PC-3 (cell line): Measurements from ENCODE around the gene BDKRB2. TPM values are rescaled to one million over a fixed set of nuclear protein-coding genes. Genes with fewer than 3 reads are reported as not detected.

Experiments
- ATAC-seq: fragments of 200-7000 bp; cut with Tn5 transposase; 2 replicates; pipeline ENCODE4 v1.9.1; 2020; ENCODE audit warnings: mild to moderate bottlenecking, moderate library complexity
- BruUV-seq: library from RNA; stranded (reverse); fragments of 400-500 nt; replicated peaks from 2 replicates; lab custom pipeline; 2021; lab: Mats Ljungman, UMichigan
- CTCF ChIA-PET: fragments of 300-600 bp; sonication (Branson Sonifier 250); formaldehyde crosslinking; loops from one replicate; lab custom pipeline; 2022; ENCODE audit warnings: antibody characterized with exemption; lab: Charles Lee
- POLR2A ChIA-PET: fragments of 300-600 bp; sonication (Branson Sonifier 250); formaldehyde crosslinking; loops from one replicate; lab custom pipeline; 2022; ENCODE audit warnings: antibody characterized with exemption; ENCODE audit not compliant: unreplicated experiment; lab: Charles Lee
- DNase-seq: peaks from one replicate; pipeline ENCODE4 v3.0.0-alpha.2; 2015
- H2AFZ ChIP-seq: fragments of 300-600 bp; sonication (generic); 2 replicates; pipeline ENCODE4 v1.6.0; 2016; ENCODE audit warnings: antibody characterized with exemption, low read length
- H3F3A ChIP-seq: fragments of 300-600 bp; sonication (generic); one replicate; pipeline ENCODE4 v1.6.0; 2017; ENCODE audit warnings: antibody characterized with exemption, low read length, control low read depth, mild to moderate bottlenecking; ENCODE audit not compliant: unreplicated experiment
- H3K27ac ChIP-seq: fragments of 300-600 bp; sonication (generic); 2 replicates; pipeline ENCODE4 v1.5.1; 2016; ENCODE audit warnings: mild to moderate bottlenecking, low read length
- H3K27me3 ChIP-seq: fragments of 300-600 bp; sonication (generic); 2 replicates; pipeline ENCODE4 v1.6.1; 2016; ENCODE audit warnings: low read length, mixed read lengths
- H3K36me3 ChIP-seq: fragments of 300-600 bp; sonication (generic); 2 replicates; pipeline ENCODE4 v1.6.1; 2016; ENCODE audit warnings: low read depth, mixed run types, low read length, mixed read lengths
- H3K4me1 ChIP-seq: fragments of 300-600 bp; sonication (generic); 2 replicates; pipeline ENCODE4 v1.5.1; 2016; ENCODE audit warnings: low read length; ENCODE audit not compliant: insufficient read depth
- H3K4me2 ChIP-seq: fragments of 300-600 bp; sonication (generic); 2 replicates; pipeline ENCODE4 v1.6.0; 2016; ENCODE audit warnings: low read length
- H3K4me3 ChIP-seq: fragments of 300-600 bp; sonication (generic); 2 replicates; pipeline ENCODE4 v1.5.1; 2016; ENCODE audit warnings: mild to moderate bottlenecking, low read length, mixed read lengths
- H3K79me2 ChIP-seq: fragments of 300-600 bp; sonication (generic); 2 replicates; pipeline ENCODE4 v1.6.1; 2017; ENCODE audit warnings: low read length, mixed read lengths
- H3K9ac ChIP-seq: fragments of 300-600 bp; sonication (generic); 2 replicates; pipeline ENCODE4 v1.6.0; 2016; ENCODE audit warnings: mild to moderate bottlenecking, low read length
- H3K9me2 ChIP-seq: fragments of 300-600 bp; sonication (generic); replicated peaks from 2 replicates; pipeline ENCODE4 v1.6.1; 2016; ENCODE audit warnings: mixed run types, low read length, mixed read lengths
- H3K9me3 ChIP-seq: fragments of 300-600 bp; sonication (generic); 2 replicates; pipeline ENCODE4 v1.6.1; 2016; ENCODE audit warnings: low read length, mixed read lengths
- H4K20me1 ChIP-seq: fragments of 300-600 bp; sonication (generic); 2 replicates; pipeline ENCODE4 v1.6.1; 2016; ENCODE audit warnings: low read length, mixed read lengths
- EZH2 ChIP-seq: fragments of 300-600 bp; sonication (generic); IDR thresholded peaks from one replicate; pipeline ENCODE4 v1.6.1; 2017; ENCODE audit warnings: antibody characterized with exemption, mild to moderate bottlenecking, low read length; ENCODE audit not compliant: unreplicated experiment
- EZH2phosphoT487 ChIP-seq: fragments of 300-600 bp; sonication (generic); IDR thresholded peaks from 2 replicates; pipeline ENCODE4 v1.6.1; 2018; ENCODE audit warnings: mild to moderate bottlenecking, antibody characterized with exemption, low read length, borderline replicate concordance
- intact Hi-C: fragments of 100-400 bp; cut with micrococcal nuclease; formaldehyde crosslinking; loops from 2 replicates; pipeline ENCODE4 v1.9.0; 2023
- total RNA-seq: library from RNA; depleted of rRNA; stranded (reverse); fragments of >200 nt; gene quantifications from 2 replicates; pipeline ENCODE4 v1.2.3, GENCODE V29; 2014
- TF ChIP-seq, protein P1 (sequence below): fragments of 300-600 bp; sonication (generic); conservative IDR thresholded peaks from 2 replicates; pipeline ENCODE4 v1.5.1; 2017; ENCODE audit warnings: antibody characterized with exemption, low read depth, mild to moderate bottlenecking, low read length

The BDKRB2 gene
- total RNA-seq, 1 experiment from 2014 or later, result 0.07 TPM

DNA sequence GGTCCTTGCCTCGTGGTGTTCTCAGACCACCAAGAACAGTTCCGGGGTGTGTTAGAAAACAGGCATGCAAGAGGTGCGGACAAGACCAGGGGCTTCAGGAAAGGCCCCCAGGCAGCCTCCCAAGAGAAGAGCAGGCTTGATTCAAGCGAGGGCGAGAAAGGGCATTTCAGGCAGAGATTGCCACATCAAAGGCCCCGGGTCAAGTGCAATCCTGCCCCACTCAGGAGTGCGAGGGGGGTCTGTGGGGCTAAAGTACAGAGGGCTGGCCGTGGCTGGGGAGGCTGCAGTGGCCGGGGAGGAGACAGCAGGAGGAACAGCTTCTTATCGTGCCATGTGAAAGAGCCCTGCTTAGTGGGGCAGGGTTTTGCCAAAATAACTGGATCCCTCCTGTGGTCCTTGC lies 2.7 kb upstream of the BDKRB2 start:
- ChIA-PET POLR2A (no interaction called here), CTCF (no interaction called here)
- Histone ChIP-seq H3K9me3 (no peaks in the 10 kb centered on the region), H3F3A (no peaks in the 10 kb centered on the region), H3K4me1 (peaks cover 9% of the 10 kb centered on the region; the same call in 1 of the 2 replicates), H3K4me2 (no peak overlapping the region), H3K27me3 (no peaks in the 10 kb centered on the region), H3K9ac (no peak overlapping the region), H3K4me3 (no peak overlapping the region), H4K20me1 (no peaks in the 10 kb centered on the region), H3K79me2 (no peaks in the 10 kb centered on the region), H2AFZ (no peak overlapping the region), H3K9me2 (no peaks in the 10 kb centered on the region), H3K27ac (no peak overlapping the region), H3K36me3 (no peaks in the 10 kb centered on the region)
- TF ChIP-seq, protein P1, sequence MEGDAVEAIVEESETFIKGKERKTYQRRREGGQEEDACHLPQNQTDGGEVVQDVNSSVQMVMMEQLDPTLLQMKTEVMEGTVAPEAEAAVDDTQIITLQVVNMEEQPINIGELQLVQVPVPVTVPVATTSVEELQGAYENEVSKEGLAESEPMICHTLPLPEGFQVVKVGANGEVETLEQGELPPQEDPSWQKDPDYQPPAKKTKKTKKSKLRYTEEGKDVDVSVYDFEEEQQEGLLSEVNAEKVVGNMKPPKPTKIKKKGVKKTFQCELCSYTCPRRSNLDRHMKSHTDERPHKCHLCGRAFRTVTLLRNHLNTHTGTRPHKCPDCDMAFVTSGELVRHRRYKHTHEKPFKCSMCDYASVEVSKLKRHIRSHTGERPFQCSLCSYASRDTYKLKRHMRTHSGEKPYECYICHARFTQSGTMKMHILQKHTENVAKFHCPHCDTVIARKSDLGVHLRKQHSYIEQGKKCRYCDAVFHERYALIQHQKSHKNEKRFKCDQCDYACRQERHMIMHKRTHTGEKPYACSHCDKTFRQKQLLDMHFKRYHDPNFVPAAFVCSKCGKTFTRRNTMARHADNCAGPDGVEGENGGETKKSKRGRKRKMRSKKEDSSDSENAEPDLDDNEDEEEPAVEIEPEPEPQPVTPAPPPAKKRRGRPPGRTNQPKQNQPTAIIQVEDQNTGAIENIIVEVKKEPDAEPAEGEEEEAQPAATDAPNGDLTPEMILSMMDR, result no peak
- TF ChIP-seq EZH2phosphoT487 (no peak), EZH2 (no peak)
- DNase-seq, result no peak
- BruUV-seq, result no TSS peak
- no peak for ATAC-seq
- intact Hi-C loops, result no loop called here

DNA sequence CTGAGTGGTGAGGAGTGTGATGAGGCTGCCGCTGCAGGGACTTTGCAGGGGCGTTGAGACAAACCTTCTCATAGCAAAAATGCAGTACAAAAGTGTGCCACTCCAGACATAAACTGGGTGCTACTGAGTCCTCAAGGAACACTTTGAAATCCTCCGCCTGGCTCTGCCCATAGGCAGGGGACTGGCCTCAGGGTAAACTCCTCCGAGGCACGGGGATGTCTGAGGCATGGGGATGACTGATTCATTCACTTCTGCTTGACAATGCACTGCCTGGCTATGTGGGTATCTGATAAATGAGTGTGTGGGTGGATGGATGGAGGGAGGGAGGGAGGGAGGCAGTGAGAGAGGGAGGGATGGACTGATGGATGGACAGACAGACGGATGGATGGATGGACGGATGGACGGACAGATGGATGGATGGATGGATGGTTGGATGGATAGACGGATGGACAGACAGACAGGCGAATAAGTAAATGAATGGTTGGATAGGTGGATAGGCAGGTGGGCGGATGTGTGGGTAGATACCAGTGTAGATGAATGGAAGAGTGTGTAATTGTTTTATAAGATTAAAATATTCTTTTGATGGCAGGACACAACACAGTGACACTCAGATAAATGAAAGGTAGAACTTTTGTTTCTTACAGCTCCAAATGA lies 2.1 kb upstream of the BDKRB2 start:
- no TSS peak for BruUV-seq
- Histone ChIP-seq H4K20me1 (no peaks in the 10 kb centered on the region), H3K79me2 (no peaks in the 10 kb centered on the region), H2AFZ (no peak overlapping the region), H3F3A (no peaks in the 10 kb centered on the region), H3K9me2 (no peaks in the 10 kb centered on the region), H3K36me3 (no peaks in the 10 kb centered on the region), H3K4me2 (no peak overlapping the region), H3K4me1 (peaks cover 9% of the 10 kb centered on the region; the same call in 1 of the 2 replicates), H3K9ac (no peak overlapping the region), H3K27me3 (no peaks in the 10 kb centered on the region), H3K4me3 (no peak overlapping the region), H3K27ac (no peak overlapping the region), H3K9me3 (no peaks in the 10 kb centered on the region)
- ChIA-PET CTCF (no interaction called here), POLR2A (no interaction called here)
- TF ChIP-seq, protein P1, result no peak
- TF ChIP-seq EZH2 (no peak), EZH2phosphoT487 (no peak)
- no peak for ATAC-seq
- DNase-seq, result no peak
- intact Hi-C loops, result no loop called here

DNA sequence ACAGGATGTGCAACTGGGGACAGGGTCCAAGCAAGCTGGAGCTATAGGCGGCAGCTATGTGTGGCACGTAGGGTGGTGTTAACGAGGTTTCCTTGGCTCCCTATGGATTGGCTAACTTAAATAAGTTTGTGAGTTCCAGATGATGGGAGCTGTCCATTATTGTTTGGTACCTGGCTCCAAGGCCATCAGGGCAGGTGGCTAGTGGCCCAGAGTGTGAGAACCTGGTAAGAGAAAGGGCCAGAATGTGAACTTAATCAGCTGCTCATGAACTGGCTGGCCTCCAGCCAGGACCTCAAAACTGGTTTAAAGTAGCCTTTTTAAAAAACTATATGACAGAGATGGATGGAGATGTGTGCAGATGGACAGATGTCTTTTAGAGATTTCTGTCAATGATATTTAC lies 1.5 kb upstream of the BDKRB2 start:
- intact Hi-C loops, result no loop called here
- ATAC-seq (no peak), DNase-seq (no peak)
- H3K27me3 ChIP-seq, result peaks cover under 1% of the 10 kb centered on the region; the same call in 1 of the 2 replicates
- no peaks in the 10 kb centered on the region for H3F3A ChIP-seq
- H3K9me3 ChIP-seq, result no peaks in the 10 kb centered on the region
- no peak overlapping the region for H3K4me2 ChIP-seq
- H3K36me3 ChIP-seq, result no peaks in the 10 kb centered on the region
- H3K4me3 ChIP-seq, result no peak overlapping the region
- no peak overlapping the region for H3K27ac ChIP-seq
- ChIA-PET CTCF (no interaction called here), POLR2A (no interaction called here)
- peaks cover 9% of the 10 kb centered on the region; the same call in 1 of the 2 replicates for H3K4me1 ChIP-seq
- no TSS peak for BruUV-seq
- no peak overlapping the region for H2AFZ ChIP-seq
- no peaks in the 10 kb centered on the region for H3K9me2 ChIP-seq
- H3K79me2 ChIP-seq, result no peaks in the 10 kb centered on the region
- no peaks in the 10 kb centered on the region for H4K20me1 ChIP-seq
- H3K9ac ChIP-seq, result no peak overlapping the region
- no peak for TF ChIP-seq EZH2phosphoT487
- TF ChIP-seq, protein P1, result no peak
- TF ChIP-seq EZH2, result no peak
